ENCODE data around the gene PLAA.
A peak's percentile ranks its signal among the peaks of the same experiment; 100 is the strongest.

DNA sequence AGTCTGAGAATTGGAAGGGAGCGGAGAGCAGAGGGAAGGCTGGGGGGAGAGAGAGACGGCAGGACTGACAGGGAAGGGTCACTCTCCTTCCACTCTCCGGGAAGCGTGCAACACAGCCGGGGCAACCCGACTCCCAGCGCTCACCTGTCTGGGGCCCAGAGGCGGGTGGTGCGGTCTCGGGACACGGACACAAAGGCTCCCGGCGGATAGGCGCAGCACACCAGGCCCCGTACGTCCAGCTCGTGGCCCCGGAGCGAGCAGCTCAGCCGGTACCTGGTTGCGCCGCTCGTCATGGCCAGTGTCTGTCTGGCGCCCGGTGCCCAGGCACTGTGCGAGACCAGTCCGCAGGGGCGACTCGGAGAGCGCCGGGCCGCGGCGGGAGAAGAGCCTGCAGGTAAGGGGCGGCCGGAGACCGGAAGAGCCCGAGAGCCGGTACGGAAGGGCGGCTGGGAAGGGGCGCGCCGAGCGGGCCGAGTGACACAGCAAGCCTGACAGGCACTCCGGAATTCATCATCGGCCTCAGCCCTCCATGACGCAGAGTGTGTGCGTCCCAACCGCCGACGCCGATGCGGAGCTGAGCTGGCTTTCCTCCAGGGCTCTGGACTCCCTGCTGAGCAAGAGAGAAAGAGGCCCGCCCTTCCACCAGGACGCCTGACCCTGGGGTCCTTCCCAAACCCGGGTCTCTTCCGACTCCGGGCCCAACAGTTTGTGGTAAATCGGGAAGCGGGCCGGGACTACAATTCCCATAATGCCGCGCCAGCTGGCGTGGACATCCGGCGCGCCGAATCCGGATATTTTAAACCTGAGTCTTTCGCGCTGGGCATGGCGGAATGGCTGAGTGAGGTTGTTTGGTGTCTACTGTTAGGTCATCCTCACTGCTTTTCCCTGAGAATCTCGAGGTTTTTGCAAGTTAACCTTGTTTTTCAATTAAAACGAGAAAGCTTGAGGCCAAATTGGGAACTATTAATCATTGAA lies at the start of gene PLAA:
- peak; percentile 30 for TF ChIP-seq POLR2A (IDR thresholded peaks at IDR 0.05; ENCODE audit: low read depth)
- TF ChIP-seq, protein P1, sequence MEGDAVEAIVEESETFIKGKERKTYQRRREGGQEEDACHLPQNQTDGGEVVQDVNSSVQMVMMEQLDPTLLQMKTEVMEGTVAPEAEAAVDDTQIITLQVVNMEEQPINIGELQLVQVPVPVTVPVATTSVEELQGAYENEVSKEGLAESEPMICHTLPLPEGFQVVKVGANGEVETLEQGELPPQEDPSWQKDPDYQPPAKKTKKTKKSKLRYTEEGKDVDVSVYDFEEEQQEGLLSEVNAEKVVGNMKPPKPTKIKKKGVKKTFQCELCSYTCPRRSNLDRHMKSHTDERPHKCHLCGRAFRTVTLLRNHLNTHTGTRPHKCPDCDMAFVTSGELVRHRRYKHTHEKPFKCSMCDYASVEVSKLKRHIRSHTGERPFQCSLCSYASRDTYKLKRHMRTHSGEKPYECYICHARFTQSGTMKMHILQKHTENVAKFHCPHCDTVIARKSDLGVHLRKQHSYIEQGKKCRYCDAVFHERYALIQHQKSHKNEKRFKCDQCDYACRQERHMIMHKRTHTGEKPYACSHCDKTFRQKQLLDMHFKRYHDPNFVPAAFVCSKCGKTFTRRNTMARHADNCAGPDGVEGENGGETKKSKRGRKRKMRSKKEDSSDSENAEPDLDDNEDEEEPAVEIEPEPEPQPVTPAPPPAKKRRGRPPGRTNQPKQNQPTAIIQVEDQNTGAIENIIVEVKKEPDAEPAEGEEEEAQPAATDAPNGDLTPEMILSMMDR (IDR thresholded peaks at IDR 0.05) = peak in 2 of 3 experiments; percentile 9 to 31

Data from esophagus muscularis mucosa (tissue), 3 donors.